ENCODE measurements around the gene CAVIN2. TPM values are rescaled to one million over a fixed set of nuclear protein-coding genes. Genes with fewer than 3 reads are reported as not detected.

Gene CAVIN2
- total and polyA plus RNA-seq, 2 donors (not counting 3 experiments of a cell fraction or from before 2014, with no cell fraction given), result 202 to 260 TPM

DNA sequence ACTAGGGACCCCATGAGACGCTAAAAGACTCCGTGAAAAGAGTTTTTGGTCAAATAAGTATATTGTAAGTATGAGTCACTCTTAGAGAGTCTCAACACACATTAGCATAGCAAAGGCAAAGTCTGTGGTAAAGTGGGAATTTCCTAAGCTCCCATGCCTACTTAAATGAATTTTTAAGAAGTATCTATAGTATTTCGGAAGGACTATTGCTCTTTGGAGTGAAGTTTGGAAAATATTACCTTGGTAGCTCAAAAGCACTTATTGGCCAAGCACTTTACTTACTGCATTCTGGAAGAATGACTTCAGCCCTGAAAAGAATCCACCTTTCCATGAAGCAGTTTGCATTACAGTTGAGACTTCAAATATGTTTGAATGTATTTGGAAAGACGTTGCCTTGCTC lies 57.1 kb downstream of the CAVIN2 start:
- dilution Hi-C loops (cut with MboI; ENCODE audit: extremely low pct_ligation_motif_present, low sequenced_read_pairs), result no loop called here
- intact Hi-C loops (cut with micrococcal nuclease), result no loop called here
- Histone ChIP-seq H3K27ac (ENCODE audit: insufficient read depth, low read depth, low read length) (no peak overlapping the region), H2AFZ (ENCODE audit: low read depth, low read length) (no peak overlapping the region), H3K9me3 (replicated peaks; ENCODE audit: control insufficient read depth, insufficient read depth, low read length) (no peaks in the 10 kb centered on the region), H3K4me3 (replicated peaks in 1 of 3; ENCODE audit: insufficient read depth in 1 of 3, low read depth in 1 of 3, low read length in 3 of 3) (no peak overlapping the region), H3K4me2 (ENCODE audit: insufficient read depth, low read length) (no peak overlapping the region), H3K36me3 (ENCODE audit: control insufficient read depth in 2 of 2, extremely low read depth in 1 of 2, insufficient read depth in 2 of 2, low read length in 2 of 2) (no peaks in the 10 kb centered on the region), H3K9ac (replicated peaks; ENCODE audit: extremely low read depth, insufficient read depth, low read length) (no peak overlapping the region), H4K20me1 (replicated peaks; ENCODE audit: control insufficient read depth, extremely low read depth, insufficient read depth, low read length) (no peaks in the 10 kb centered on the region), H3K79me2 (ENCODE audit: control insufficient read depth, insufficient read depth, low read length) (no peaks in the 10 kb centered on the region), H3K27me3 (ENCODE audit: control insufficient read depth in 2 of 2, insufficient read depth in 2 of 2, low read length in 2 of 2) (peaks cover 11 to 31% of the 10 kb centered on the region in 2 experiments), H3K9me1 (replicated peaks; ENCODE audit: control insufficient read depth, extremely low read depth, insufficient read depth, low read length) (no peaks in the 10 kb centered on the region), H3K4me1 (ENCODE audit: control insufficient read depth, extremely low read depth, insufficient read depth, low read length) (no peaks in the 10 kb centered on the region)
- BruUV-seq (replicated peaks), result no TSS peak
- DNase-seq (ENCODE audit: low read depth, low spot score) (no peak), FAIRE-seq (no peak)
- ChIA-PET POLR2A (no interaction called here), CTCF (no interaction called here)
- TF ChIP-seq CTCF (IDR thresholded peaks at IDR 0.05; ENCODE audit: extremely low read depth in 1 of 2, insufficient read depth in 1 of 2, low read depth in 1 of 2, low read length in 2 of 2), result no peak
- no peak for TF ChIP-seq GATA2 (IDR thresholded peaks at IDR 0.05; ENCODE audit: insufficient read depth, insufficient read length, low read depth, low read length)
- TF ChIP-seq MAX (IDR thresholded peaks at IDR 0.05; ENCODE audit: insufficient read depth, insufficient read length), result no peak
- TF ChIP-seq MYC (IDR thresholded peaks at IDR 0.05; ENCODE audit: low read depth, low read length), result no peak
- TF ChIP-seq JUN (IDR thresholded peaks at IDR 0.05; ENCODE audit: borderline replicate concordance, insufficient read depth, insufficient read length, low read depth), result no peak
- no peak for TF ChIP-seq POLR2A (IDR thresholded peaks at IDR 0.05; ENCODE audit: low read depth, low read length)
- no peak for TF ChIP-seq EZH2 (IDR thresholded peaks at IDR 0.05; ENCODE audit: borderline replicate concordance, low read depth, low read length, severe bottlenecking)
- no peak for TF ChIP-seq POLR2AphosphoS5 (IDR thresholded peaks at IDR 0.05; ENCODE audit: insufficient read depth, low read depth, low read length)
- TF ChIP-seq FOS (IDR thresholded peaks at IDR 0.05; ENCODE audit: borderline replicate concordance, insufficient read depth, low read length), result no peak
